GM12873 (cell line): ENCODE results near the gene HTR5A.

Experiments
- CTCF ChIP-seq: IDR thresholded peaks from 2 replicates; pipeline ENCODE4 v1.5.1; 2012; ENCODE audit warnings: low read depth, mild to moderate bottlenecking, moderate library complexity, low read length, control low read depth; ENCODE audit not compliant: insufficient read depth; ENCODE audit errors: missing control alignments

Gene HTR5A

GRCh38 chr7:155084969-155085368 is 14.8 kb downstream of the HTR5A start:
- no peak for TF ChIP-seq CTCF

- no peak for TF ChIP-seq CTCF
Observed at GRCh38 chr7:155090684-155091083, 20.6 kb downstream of the HTR5A start.

GRCh38 chr7:155093596-155093995 is 23.5 kb downstream of the HTR5A start:
- TF ChIP-seq CTCF: no peak

GRCh38 chr7:155094636-155095135 is 24.6 kb downstream of the HTR5A start:
- no peak for TF ChIP-seq CTCF

- no peak for TF ChIP-seq CTCF
Observed at GRCh38 chr7:155097338-155097737, 27.2 kb downstream of the HTR5A start.

- no peak for TF ChIP-seq CTCF
Observed at GRCh38 chr7:155103839-155104238, 33.7 kb downstream of the HTR5A start.

- TF ChIP-seq CTCF: no peak
Observed at GRCh38 chr7:155104913-155105312, 34.8 kb downstream of the HTR5A start.
